ENCODE measurements around the gene MED26. TPM values are rescaled to one million over a fixed set of nuclear protein-coding genes. Genes with fewer than 3 reads are reported as not detected.

MED26 gene
- total and polyA plus RNA-seq, 4 donors, result 0.75 to 8.4 (median 5.3) TPM

- Histone ChIP-seq H3K27me3 (ENCODE audit: control insufficient read depth in 1 of 2, insufficient read depth in 2 of 2, low read length in 1 of 2) (no peaks in the 10 kb centered on the region), H3K27ac (ENCODE audit: low read depth in 1 of 2, low read length in 2 of 2) (no peak overlapping the region), H3K4me1 (ENCODE audit: control insufficient read depth in 1 of 2, insufficient read depth in 2 of 2, low read length in 2 of 2) (no peaks in the 10 kb centered on the region), H3K36me3 (ENCODE audit: control insufficient read depth in 1 of 2, insufficient read depth in 2 of 2, low read length in 1 of 2) (no peaks in the 10 kb centered on the region), H3K4me3 (ENCODE audit: low read length in 2 of 2) (no peak overlapping the region), H3K9me3 (ENCODE audit: control insufficient read depth, low read length) (no peaks in the 10 kb centered on the region)
- ATAC-seq (ENCODE audit: low FRiP score) (no peak), DNase-seq (no peak)
- WGBS, 2 donors, result 95 to 97% methylated on average over 5 of the region's 5 CpGs
- intact Hi-C loops (cut with DNase I), result no loop called here
Observed at GRCh38 chr19:16668176-16668575, 40.2 kb upstream of the MED26 start.

DNA sequence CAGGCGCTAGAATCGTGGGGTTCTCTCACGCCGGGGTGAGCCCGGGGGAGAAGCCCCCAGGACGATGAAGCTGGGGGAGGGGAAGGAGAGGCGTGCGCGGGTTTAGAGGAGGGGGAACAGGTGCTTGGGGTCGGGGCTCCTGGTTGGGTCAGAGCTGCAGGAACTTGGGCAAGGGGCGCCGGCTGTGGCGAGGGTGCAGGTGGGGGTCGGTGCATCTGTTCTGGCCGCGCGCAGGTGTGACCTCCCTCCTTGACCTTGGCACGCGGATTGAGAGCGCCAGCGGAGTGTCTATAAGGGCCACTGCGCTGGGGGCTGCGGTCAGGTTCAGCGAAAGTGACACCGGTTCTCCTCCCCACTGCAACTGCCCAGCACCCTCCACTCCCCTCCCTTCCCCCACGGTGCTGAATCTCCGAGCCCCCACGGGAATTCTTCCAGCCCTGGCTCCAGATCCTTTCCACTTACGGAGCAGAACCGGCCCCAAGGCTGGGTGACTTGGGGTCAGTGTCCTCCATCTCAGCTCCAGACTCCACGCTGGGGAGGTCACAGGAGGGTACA, 33.6 kb upstream of the MED26 start:
- peak overlapping the region in 1 of 2 donors; percentile 0 for H3K27ac ChIP-seq (ENCODE audit: low read depth in 1 of 2, low read length in 2 of 2)

DNA sequence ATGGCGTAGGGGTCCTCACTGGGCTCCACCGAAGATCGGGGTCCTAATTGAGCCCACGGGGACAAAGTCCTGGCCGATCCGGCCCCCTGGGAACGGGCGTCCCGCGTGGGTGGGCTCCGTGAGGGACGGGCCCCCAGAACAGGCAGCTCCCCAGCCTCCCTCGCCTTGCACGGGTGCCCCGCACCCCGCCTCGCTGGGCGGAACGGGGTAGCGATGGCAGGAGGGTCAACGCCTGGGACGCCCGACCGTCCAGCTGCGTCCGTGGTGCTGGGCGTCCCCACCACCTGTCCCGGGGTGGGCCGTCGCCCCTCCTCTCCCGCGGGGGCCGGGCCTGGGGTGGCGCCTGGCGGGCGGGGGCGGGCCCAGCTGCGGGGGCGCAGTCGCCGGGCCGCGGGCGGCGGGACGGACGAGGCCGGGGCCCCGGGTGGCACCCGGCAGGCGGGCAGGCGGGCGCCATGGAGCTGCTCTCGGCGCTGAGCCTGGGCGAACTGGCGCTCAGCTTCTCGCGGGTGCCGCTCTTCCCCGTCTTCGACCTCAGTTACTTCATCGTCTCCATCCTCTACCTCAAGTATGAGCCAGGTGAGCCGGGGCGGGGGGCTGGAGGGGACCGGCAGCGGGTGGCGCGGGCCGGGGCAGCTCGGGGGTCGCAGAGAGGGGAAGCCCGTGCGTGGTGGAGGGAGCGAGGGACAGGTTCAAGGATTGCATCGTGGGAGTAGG, 32.9 kb upstream of the MED26 start, which contains the start of gene TMEM38A:
Gene TMEM38A (plus strand): TSS at position 377 of the 717 bp plus-strand sequence. CDS start 79 bp downstream, at position 456.
- 0 to 1% methylated on average over 39 to 76 of the region's 76 CpGs for WGBS, 2 donors
- Histone ChIP-seq H3K36me3 (ENCODE audit: control insufficient read depth in 1 of 2, insufficient read depth in 2 of 2, low read length in 1 of 2) (no peaks in the 10 kb centered on the region), H3K9me3 (ENCODE audit: control insufficient read depth, low read length) (no peaks in the 10 kb centered on the region), H3K4me3 (ENCODE audit: low read length in 2 of 2) (peak within 1 kb of the TSS; percentile 61 to 63), H3K27ac (ENCODE audit: low read depth in 1 of 2, low read length in 2 of 2) (peak within 1 kb of the TSS in 1 of 2 donors; percentile 55), H3K27me3 (ENCODE audit: control insufficient read depth in 1 of 2, insufficient read depth in 2 of 2, low read length in 1 of 2) (no peaks in the 10 kb centered on the region), H3K4me1 (ENCODE audit: control insufficient read depth in 1 of 2, insufficient read depth in 2 of 2, low read length in 2 of 2) (no peaks in the 10 kb centered on the region)
- peak; percentile 44 for ATAC-seq (ENCODE audit: low FRiP score)
- DNase-seq, result peak; percentile 60 to 80
- intact Hi-C loops (cut with DNase I), result loop anchor here in 1 of 2 donors (1.0 kb wide), 1 partner anchor 33 kb away; the partner anchor contains the start of gene MED26

More for the DNA sequence above, 33.6 kb upstream of the MED26 start:
- DNase-seq (peak; percentile 62 to 82), ATAC-seq (ENCODE audit: low FRiP score) (no peak)
- Histone ChIP-seq H3K4me3 (ENCODE audit: low read length in 2 of 2) (peak overlapping the region; percentile 30 to 61), H3K27me3 (ENCODE audit: control insufficient read depth in 1 of 2, insufficient read depth in 2 of 2, low read length in 1 of 2) (no peaks in the 10 kb centered on the region), H3K9me3 (ENCODE audit: control insufficient read depth, low read length) (no peaks in the 10 kb centered on the region), H3K36me3 (ENCODE audit: control insufficient read depth in 1 of 2, insufficient read depth in 2 of 2, low read length in 1 of 2) (no peaks in the 10 kb centered on the region), H3K4me1 (ENCODE audit: control insufficient read depth in 1 of 2, insufficient read depth in 2 of 2, low read length in 2 of 2) (no peaks in the 10 kb centered on the region)
- 1% methylated on average over 30 to 31 of the region's 31 CpGs for WGBS, 2 donors
- intact Hi-C loops (cut with DNase I), result no loop called here

DNA sequence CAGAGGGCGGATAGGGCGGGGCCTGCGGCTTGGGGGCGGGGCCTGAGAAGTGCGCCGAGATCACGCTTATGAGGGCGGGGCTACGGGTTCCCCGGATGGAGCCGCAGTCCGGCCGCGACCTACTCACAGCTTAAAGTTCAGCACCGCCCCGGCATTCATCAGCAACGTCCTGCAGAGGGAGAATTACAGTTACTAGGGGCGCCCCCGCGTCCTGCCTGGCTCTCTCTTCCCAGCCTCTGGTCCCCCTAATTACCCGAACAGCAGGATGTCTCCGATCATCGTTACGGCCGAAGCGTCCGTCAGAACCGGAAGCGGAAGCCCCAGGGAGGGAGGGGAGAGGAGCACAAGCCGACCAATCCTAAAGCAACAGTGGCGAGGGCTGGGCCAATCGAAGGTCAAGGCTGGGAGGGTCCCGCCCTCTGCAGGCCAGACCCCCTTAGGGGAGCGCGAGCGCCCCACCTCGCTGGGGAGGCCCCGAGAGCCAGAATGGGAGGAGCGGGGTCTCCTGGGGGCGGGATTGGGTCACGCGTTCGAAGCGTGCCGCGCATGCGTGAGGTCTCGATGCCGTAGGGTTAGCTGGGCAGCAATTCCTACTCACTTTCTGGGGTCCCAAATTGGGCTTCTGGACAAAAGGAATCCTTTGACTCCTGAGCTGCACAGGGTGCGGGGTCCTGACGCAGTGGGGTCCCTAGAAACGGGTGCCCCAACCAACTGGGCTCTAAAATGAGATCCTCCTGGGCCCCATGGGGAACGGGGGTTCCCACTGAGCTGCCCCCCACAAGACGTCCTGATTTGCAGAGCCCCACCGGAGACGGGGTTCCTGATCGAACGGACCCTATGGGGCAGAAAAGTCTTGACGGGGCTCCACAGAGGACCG, 32.1 kb upstream of the MED26 start, which contains the start of gene SMIM7:
Gene SMIM7 (minus strand): TSS at position 313 of the 877 bp plus-strand sequence. CDS start 34 bp downstream, at position 279.
- DNase-seq (peak; percentile 99), ATAC-seq (ENCODE audit: low FRiP score) (peak; percentile 99)
- no peaks in the 10 kb centered on the region for H3K36me3 ChIP-seq (ENCODE audit: control insufficient read depth in 1 of 2, insufficient read depth in 2 of 2, low read length in 1 of 2)
- 0 to 1% methylated on average over 60 of the region's 60 CpGs for WGBS, 2 donors
- intact Hi-C loops (cut with DNase I), result loop anchor here in 1 of 2 donors (1.0 kb wide), 1 partner anchor 32 kb away; the partner anchor contains the start of gene MED26
- H3K4me1 ChIP-seq (ENCODE audit: control insufficient read depth in 1 of 2, insufficient read depth in 2 of 2, low read length in 2 of 2), result no peaks in the 10 kb centered on the region
- peak within 1 kb of the TSS; percentile 61 to 63 for H3K4me3 ChIP-seq (ENCODE audit: low read length in 2 of 2)
- no peaks in the 10 kb centered on the region for H3K27me3 ChIP-seq (ENCODE audit: control insufficient read depth in 1 of 2, insufficient read depth in 2 of 2, low read length in 1 of 2)
- peak within 1 kb of the TSS in 1 of 2 donors; percentile 64 for H3K27ac ChIP-seq (ENCODE audit: low read depth in 1 of 2, low read length in 2 of 2)
- H3K9me3 ChIP-seq (ENCODE audit: control insufficient read depth, low read length), result no peaks in the 10 kb centered on the region

GRCh38 chr19:16659464-16659831, 31.4 kb upstream of the MED26 start:
- Histone ChIP-seq H3K9me3 (ENCODE audit: control insufficient read depth, low read length) (no peaks in the 10 kb centered on the region), H3K4me3 (ENCODE audit: low read length in 2 of 2) (peak overlapping the region; percentile 46 to 63), H3K27me3 (ENCODE audit: control insufficient read depth in 1 of 2, insufficient read depth in 2 of 2, low read length in 1 of 2) (no peaks in the 10 kb centered on the region), H3K4me1 (ENCODE audit: control insufficient read depth in 1 of 2, insufficient read depth in 2 of 2, low read length in 2 of 2) (no peaks in the 10 kb centered on the region), H3K36me3 (ENCODE audit: control insufficient read depth in 1 of 2, insufficient read depth in 2 of 2, low read length in 1 of 2) (no peaks in the 10 kb centered on the region), H3K27ac (ENCODE audit: low read depth in 1 of 2, low read length in 2 of 2) (no peak overlapping the region)
- intact Hi-C loops (cut with DNase I), result no loop called here
- no peak for DNase-seq
- no peak for ATAC-seq (ENCODE audit: low FRiP score)
- 2% methylated on average over 14 of the region's 14 CpGs for WGBS, 2 donors

DNA sequence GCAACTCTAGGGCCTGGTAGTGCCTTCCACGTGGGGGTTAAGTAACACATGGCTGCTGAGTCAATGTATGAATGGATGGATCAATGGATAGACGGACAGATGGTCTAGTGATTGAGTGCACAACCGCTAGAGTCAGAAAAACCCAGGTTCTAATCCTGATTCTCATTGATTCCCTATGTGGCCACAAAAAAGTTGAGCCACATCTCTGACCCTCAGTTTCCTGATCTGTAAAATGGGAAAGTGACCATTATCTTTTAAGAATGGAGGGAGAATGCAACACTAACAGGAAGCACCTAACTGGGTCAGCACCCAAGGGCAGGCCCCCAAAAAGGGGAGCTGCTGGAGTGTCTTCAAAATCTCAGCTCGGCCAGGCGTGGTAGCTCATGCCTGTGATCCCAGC, 29.4 kb upstream of the MED26 start:
- Histone ChIP-seq H3K27ac (ENCODE audit: low read depth in 1 of 2, low read length in 2 of 2) (no peak overlapping the region), H3K4me1 (ENCODE audit: control insufficient read depth in 1 of 2, insufficient read depth in 2 of 2, low read length in 2 of 2) (no peaks in the 10 kb centered on the region), H3K36me3 (ENCODE audit: control insufficient read depth in 1 of 2, insufficient read depth in 2 of 2, low read length in 1 of 2) (peaks cover 0 to 2% of the 10 kb centered on the region in 2 donors), H3K4me3 (ENCODE audit: low read length in 2 of 2) (no peak overlapping the region), H3K27me3 (ENCODE audit: control insufficient read depth in 1 of 2, insufficient read depth in 2 of 2, low read length in 1 of 2) (no peaks in the 10 kb centered on the region), H3K9me3 (ENCODE audit: control insufficient read depth, low read length) (no peaks in the 10 kb centered on the region)
- intact Hi-C loops (cut with DNase I), result no loop called here
- ATAC-seq (ENCODE audit: low FRiP score), result no peak
- no peak for DNase-seq
- 82 to 86% methylated on average over 5 of the region's 5 CpGs for WGBS, 2 donors

DNA sequence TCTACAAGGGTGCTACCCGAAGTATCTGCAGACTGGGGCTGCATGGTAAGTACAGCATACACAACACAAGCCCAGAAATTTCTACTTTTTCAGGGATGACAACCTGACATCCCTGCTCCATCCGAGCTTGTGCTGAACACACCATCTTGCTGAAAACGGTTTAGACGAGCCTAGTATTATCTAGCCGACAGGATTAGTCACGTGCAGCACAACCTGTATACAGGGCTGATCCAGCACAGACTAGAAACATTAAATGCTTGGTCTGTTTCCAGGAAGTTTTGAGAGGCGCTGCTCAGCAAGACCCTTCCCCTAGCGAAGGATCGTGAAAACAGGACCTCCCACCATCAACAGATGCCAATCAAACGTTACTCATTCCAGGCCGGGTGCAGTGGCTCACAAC, 27.7 kb upstream of the MED26 start:
- Histone ChIP-seq H3K36me3 (ENCODE audit: control insufficient read depth in 1 of 2, insufficient read depth in 2 of 2, low read length in 1 of 2) (peaks cover 0 to 6% of the 10 kb centered on the region in 2 donors), H3K27me3 (ENCODE audit: control insufficient read depth in 1 of 2, insufficient read depth in 2 of 2, low read length in 1 of 2) (no peaks in the 10 kb centered on the region), H3K27ac (ENCODE audit: low read depth in 1 of 2, low read length in 2 of 2) (no peak overlapping the region), H3K4me1 (ENCODE audit: control insufficient read depth in 1 of 2, insufficient read depth in 2 of 2, low read length in 2 of 2) (no peaks in the 10 kb centered on the region), H3K9me3 (ENCODE audit: control insufficient read depth, low read length) (no peaks in the 10 kb centered on the region), H3K4me3 (ENCODE audit: low read length in 2 of 2) (no peak overlapping the region)
- intact Hi-C loops (cut with DNase I), result no loop called here
- 74 to 81% methylated on average over 11 of the region's 11 CpGs for WGBS, 2 donors
- DNase-seq (no peak), ATAC-seq (ENCODE audit: low FRiP score) (no peak)

DNA sequence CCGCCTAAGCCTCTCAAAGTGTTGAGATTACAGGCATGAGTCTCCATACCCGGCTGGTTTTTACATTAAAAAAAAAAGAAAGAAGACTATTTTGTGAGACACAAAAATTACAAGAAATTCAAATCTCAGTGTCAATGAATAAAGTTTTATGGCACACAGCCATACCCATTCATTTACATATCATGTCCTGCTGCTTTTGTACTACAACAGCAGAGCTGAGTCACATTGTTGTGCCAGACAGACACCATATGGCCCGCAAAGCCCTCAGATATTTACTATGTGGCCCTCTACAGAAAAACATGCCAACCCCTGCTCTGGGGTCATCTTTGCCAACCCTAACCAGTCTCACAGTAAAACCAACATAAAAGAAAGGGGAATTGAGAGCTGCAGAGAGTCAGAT, 26.6 kb upstream of the MED26 start:
- Histone ChIP-seq H3K36me3 (ENCODE audit: control insufficient read depth in 1 of 2, insufficient read depth in 2 of 2, low read length in 1 of 2) (peaks cover 0 to 7% of the 10 kb centered on the region in 2 donors), H3K4me3 (ENCODE audit: low read length in 2 of 2) (no peak overlapping the region), H3K27ac (ENCODE audit: low read depth in 1 of 2, low read length in 2 of 2) (no peak overlapping the region), H3K27me3 (ENCODE audit: control insufficient read depth in 1 of 2, insufficient read depth in 2 of 2, low read length in 1 of 2) (no peaks in the 10 kb centered on the region), H3K9me3 (ENCODE audit: control insufficient read depth, low read length) (no peaks in the 10 kb centered on the region), H3K4me1 (ENCODE audit: control insufficient read depth in 1 of 2, insufficient read depth in 2 of 2, low read length in 2 of 2) (no peaks in the 10 kb centered on the region)
- 83 to 87% methylated on average over 3 of the region's 3 CpGs for WGBS, 2 donors
- ATAC-seq (ENCODE audit: low FRiP score), result no peak
- intact Hi-C loops (cut with DNase I), result no loop called here
- no peak for DNase-seq
